ENCODE data around the gene EFNB1. TPM values are rescaled to one million over a fixed set of nuclear protein-coding genes. Genes with fewer than 3 reads are reported as not detected.
A peak's percentile ranks its signal among the peaks of the same experiment; 100 is the strongest.

Gene EFNB1
- total RNA-seq, 2 donors from 2014 or later: 4.0 to 6.6 TPM

- Mint-ChIP-seq H3K27me3 (no peaks in the 10 kb centered on the region), H3K36me3 (ENCODE audit: low read depth) (no peaks in the 10 kb centered on the region), H3K27ac (peak overlapping the region; percentile 53), H3K4me3 (no peak overlapping the region), H3K4me1 (peaks cover under 1% of the 10 kb centered on the region)
- ATAC-seq (no peak), DNase-seq (no peak)
- H3K9me3 ChIP-seq (ENCODE audit: control insufficient read depth, low read length, poor library complexity, severe bottlenecking): no peaks in the 10 kb centered on the region
Observed at GRCh38 chrX:68842781-68843581, 14.2 kb downstream of the EFNB1 start.

DNA sequence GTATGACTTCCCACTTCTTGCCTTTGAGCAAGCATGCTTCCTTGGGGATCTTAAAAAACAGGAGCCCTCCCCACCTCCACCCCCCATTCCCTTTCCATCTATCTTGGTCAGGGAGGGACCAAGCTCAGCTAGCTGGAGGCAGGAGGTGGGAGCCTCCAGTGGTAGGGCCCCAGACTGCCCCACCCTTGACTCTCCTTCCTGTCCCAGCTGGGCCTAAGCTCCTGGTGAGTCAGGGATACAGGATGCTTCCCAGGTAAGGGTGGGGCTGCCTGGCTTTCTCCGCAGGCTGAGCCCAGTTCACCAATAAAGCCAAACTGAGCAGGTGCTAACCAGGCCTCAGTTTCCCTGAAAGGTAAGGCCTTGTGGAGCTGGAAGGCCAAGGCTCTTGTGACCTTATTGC lies 15.2 kb downstream of the EFNB1 start:
- no peak for DNase-seq
- Mint-ChIP-seq H3K4me3 (no peak overlapping the region), H3K27ac (no peak overlapping the region), H3K4me1 (no peaks in the 10 kb centered on the region), H3K27me3 (no peaks in the 10 kb centered on the region), H3K36me3 (ENCODE audit: low read depth) (no peaks in the 10 kb centered on the region)
- ATAC-seq: no peak
- no peaks in the 10 kb centered on the region for H3K9me3 ChIP-seq (ENCODE audit: control insufficient read depth, low read length, poor library complexity, severe bottlenecking)

- H3K27ac Mint-ChIP-seq: no peak overlapping the region
- H3K27me3 Mint-ChIP-seq: no peaks in the 10 kb centered on the region
- no peaks in the 10 kb centered on the region for H3K36me3 Mint-ChIP-seq (ENCODE audit: low read depth)
- no peaks in the 10 kb centered on the region for H3K4me1 Mint-ChIP-seq
- DNase-seq: no peak
- no peak for ATAC-seq
- no peaks in the 10 kb centered on the region for H3K9me3 ChIP-seq (ENCODE audit: control insufficient read depth, low read length, poor library complexity, severe bottlenecking)
- H3K4me3 Mint-ChIP-seq: no peak overlapping the region
Observed at GRCh38 chrX:68844581-68844980, 15.8 kb downstream of the EFNB1 start.

DNA sequence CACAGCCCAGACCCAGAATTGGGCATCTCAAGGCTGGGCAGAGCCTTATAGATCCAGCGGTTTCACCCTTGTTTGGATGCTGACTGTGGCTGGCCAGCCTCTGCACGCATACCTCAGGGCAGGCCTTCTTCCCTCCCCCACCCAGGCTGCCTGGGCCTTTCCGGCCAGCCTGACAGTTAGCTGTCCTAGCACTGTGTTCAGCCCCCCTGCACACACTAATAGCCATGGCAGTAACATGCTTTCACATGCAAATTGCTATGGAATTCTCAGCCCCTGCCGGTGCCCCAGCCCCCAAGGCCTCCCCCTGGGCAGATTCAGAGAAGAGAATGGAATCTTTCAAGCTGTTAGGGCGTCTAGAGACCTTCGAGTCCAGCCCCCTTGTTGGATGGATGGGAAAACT lies 17.7 kb downstream of the EFNB1 start:
- Mint-ChIP-seq H3K27me3 (no peaks in the 10 kb centered on the region), H3K4me3 (no peak overlapping the region), H3K27ac (no peak overlapping the region), H3K36me3 (ENCODE audit: low read depth) (no peaks in the 10 kb centered on the region), H3K4me1 (no peaks in the 10 kb centered on the region)
- ATAC-seq (no peak), DNase-seq (no peak)
- no peaks in the 10 kb centered on the region for H3K9me3 ChIP-seq (ENCODE audit: control insufficient read depth, low read length, poor library complexity, severe bottlenecking)

GRCh38 chrX:68847172-68847571 lies 18.4 kb downstream of the EFNB1 start:
- no peak overlapping the region for H3K27ac Mint-ChIP-seq
- H3K4me3 Mint-ChIP-seq: no peak overlapping the region
- no peaks in the 10 kb centered on the region for H3K36me3 Mint-ChIP-seq (ENCODE audit: low read depth)
- ATAC-seq (no peak), DNase-seq (no peak)
- H3K9me3 ChIP-seq (ENCODE audit: control insufficient read depth, low read length, poor library complexity, severe bottlenecking): no peaks in the 10 kb centered on the region
- no peaks in the 10 kb centered on the region for H3K27me3 Mint-ChIP-seq
- H3K4me1 Mint-ChIP-seq: no peaks in the 10 kb centered on the region

GRCh38 chrX:68848189-68848940 lies 19.5 kb downstream of the EFNB1 start:
- H3K4me1 Mint-ChIP-seq: no peaks in the 10 kb centered on the region
- DNase-seq: no peak
- H3K27me3 Mint-ChIP-seq: no peaks in the 10 kb centered on the region
- H3K4me3 Mint-ChIP-seq: no peak overlapping the region
- H3K9me3 ChIP-seq (ENCODE audit: control insufficient read depth, low read length, poor library complexity, severe bottlenecking): no peaks in the 10 kb centered on the region
- H3K27ac Mint-ChIP-seq: no peak overlapping the region
- ATAC-seq: no peak
- H3K36me3 Mint-ChIP-seq (ENCODE audit: low read depth): no peaks in the 10 kb centered on the region

DNA sequence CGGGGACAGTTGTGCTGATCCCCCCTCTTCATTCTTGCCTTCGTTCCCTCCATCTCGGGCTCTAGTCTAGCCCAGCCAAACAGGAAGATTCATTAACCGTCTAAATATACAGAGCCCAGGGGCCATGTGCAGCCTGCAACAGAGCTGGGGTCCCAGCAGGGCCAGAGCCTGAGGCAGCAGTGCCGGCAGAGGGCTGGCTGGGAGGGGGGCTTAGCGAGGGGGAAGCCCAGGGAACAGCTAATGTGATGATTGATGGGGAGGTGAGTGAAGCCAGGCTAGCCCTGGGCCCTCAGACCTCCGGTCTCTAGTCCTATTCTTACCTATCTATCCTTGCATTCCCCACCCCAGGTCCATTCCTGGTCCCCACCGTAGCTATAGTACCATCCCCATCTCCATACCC lies 22.3 kb downstream of the EFNB1 start:
- H3K4me3 Mint-ChIP-seq: no peak overlapping the region
- H3K27ac Mint-ChIP-seq: no peak overlapping the region
- H3K27me3 Mint-ChIP-seq: no peaks in the 10 kb centered on the region
- H3K36me3 Mint-ChIP-seq (ENCODE audit: low read depth): no peaks in the 10 kb centered on the region
- no peaks in the 10 kb centered on the region for H3K9me3 ChIP-seq (ENCODE audit: control insufficient read depth, low read length, poor library complexity, severe bottlenecking)
- DNase-seq (no peak), ATAC-seq (no peak)
- no peaks in the 10 kb centered on the region for H3K4me1 Mint-ChIP-seq

DNA sequence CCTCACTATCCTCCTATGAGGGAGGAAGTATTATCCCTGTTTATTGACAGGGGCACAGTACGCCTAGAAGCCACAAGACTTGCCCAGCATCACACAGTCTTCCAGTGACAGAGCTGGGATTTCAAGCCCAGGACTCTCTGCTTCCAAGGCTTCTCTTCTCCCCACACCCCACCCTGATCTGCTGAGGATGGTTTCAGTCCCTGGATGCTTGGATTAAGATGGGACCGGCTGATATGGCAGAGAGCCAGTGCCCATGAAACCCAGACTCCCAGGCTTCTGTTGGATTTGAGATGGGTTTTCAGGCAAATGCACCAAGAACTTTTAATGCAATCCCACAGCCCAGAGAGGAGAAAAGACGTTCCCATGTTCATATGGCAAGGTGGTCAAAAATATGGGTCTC lies 23.2 kb downstream of the EFNB1 start:
- no peak overlapping the region for H3K27ac Mint-ChIP-seq
- peaks cover 2% of the 10 kb centered on the region for H3K4me1 Mint-ChIP-seq
- ATAC-seq: no peak
- peaks cover under 1% of the 10 kb centered on the region for H3K36me3 Mint-ChIP-seq (ENCODE audit: low read depth)
- no peaks in the 10 kb centered on the region for H3K9me3 ChIP-seq (ENCODE audit: control insufficient read depth, low read length, poor library complexity, severe bottlenecking)
- no peaks in the 10 kb centered on the region for H3K27me3 Mint-ChIP-seq
- H3K4me3 Mint-ChIP-seq: no peak overlapping the region
- DNase-seq: no peak

DNA sequence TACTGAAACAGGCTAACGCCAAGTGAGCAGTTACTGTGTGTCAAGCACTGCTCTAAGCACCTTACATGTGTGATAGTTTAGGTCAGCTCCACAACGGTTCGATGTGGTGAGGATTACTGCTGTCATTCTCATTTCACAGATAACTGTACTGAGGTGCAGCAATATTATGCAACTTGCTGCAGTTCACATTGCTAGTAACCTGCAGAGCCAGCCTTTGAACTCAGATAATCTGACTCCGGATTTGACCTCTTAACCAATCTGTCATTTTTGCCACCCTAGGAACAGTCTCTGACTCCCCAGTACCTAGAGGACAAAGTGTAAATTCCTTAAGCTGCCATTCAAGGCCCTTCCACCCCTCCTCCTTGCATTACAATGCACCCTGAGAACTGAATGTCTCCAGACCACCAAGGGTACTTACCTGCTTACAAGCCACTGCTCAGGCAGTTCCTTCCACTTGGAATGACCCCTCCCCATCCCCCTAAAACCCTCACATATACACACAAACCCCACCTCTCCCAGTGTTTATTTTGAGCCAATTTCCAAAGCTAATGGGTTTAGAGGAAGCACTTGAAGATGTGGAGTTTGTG lies 24.9 kb downstream of the EFNB1 start:
- no peaks in the 10 kb centered on the region for H3K27me3 Mint-ChIP-seq
- no peak for DNase-seq
- H3K9me3 ChIP-seq (ENCODE audit: control insufficient read depth, low read length, poor library complexity, severe bottlenecking): no peaks in the 10 kb centered on the region
- H3K27ac Mint-ChIP-seq: no peak overlapping the region
- ATAC-seq: no peak
- H3K36me3 Mint-ChIP-seq (ENCODE audit: low read depth): peaks cover 2% of the 10 kb centered on the region
- peaks cover 4% of the 10 kb centered on the region for H3K4me1 Mint-ChIP-seq
- no peak overlapping the region for H3K4me3 Mint-ChIP-seq

GRCh38 chrX:68865300-68865699 lies 36.5 kb downstream of the EFNB1 start:
- no peak overlapping the region for H3K27ac Mint-ChIP-seq
- no peak overlapping the region for H3K4me3 Mint-ChIP-seq
- ATAC-seq (no peak), DNase-seq (no peak)
- H3K36me3 Mint-ChIP-seq (ENCODE audit: low read depth): no peaks in the 10 kb centered on the region
- no peaks in the 10 kb centered on the region for H3K27me3 Mint-ChIP-seq
- H3K9me3 ChIP-seq (ENCODE audit: control insufficient read depth, low read length, poor library complexity, severe bottlenecking): no peaks in the 10 kb centered on the region
- H3K4me1 Mint-ChIP-seq: peaks cover 9% of the 10 kb centered on the region

- H3K27me3 Mint-ChIP-seq: no peaks in the 10 kb centered on the region
- H3K4me3 Mint-ChIP-seq: no peak overlapping the region
- H3K36me3 Mint-ChIP-seq (ENCODE audit: low read depth): no peaks in the 10 kb centered on the region
- no peak for DNase-seq
- no peaks in the 10 kb centered on the region for H3K9me3 ChIP-seq (ENCODE audit: control insufficient read depth, low read length, poor library complexity, severe bottlenecking)
- no peak for ATAC-seq
- no peak overlapping the region for H3K27ac Mint-ChIP-seq
- peaks cover 9% of the 10 kb centered on the region for H3K4me1 Mint-ChIP-seq
Observed at GRCh38 chrX:68865926-68866325, 37.1 kb downstream of the EFNB1 start.

GRCh38 chrX:68867458-68868112 lies 38.8 kb downstream of the EFNB1 start:
- Mint-ChIP-seq H3K4me3 (no peak overlapping the region), H3K4me1 (peaks cover 9% of the 10 kb centered on the region), H3K27me3 (no peaks in the 10 kb centered on the region), H3K36me3 (ENCODE audit: low read depth) (no peaks in the 10 kb centered on the region), H3K27ac (no peak overlapping the region)
- no peaks in the 10 kb centered on the region for H3K9me3 ChIP-seq (ENCODE audit: control insufficient read depth, low read length, poor library complexity, severe bottlenecking)
- no peak for DNase-seq
- ATAC-seq: no peak

GRCh38 chrX:68868316-68868715 lies 39.5 kb downstream of the EFNB1 start:
- ATAC-seq (no peak), DNase-seq (no peak)
- no peaks in the 10 kb centered on the region for H3K9me3 ChIP-seq (ENCODE audit: control insufficient read depth, low read length, poor library complexity, severe bottlenecking)
- peak overlapping the region; percentile 88 for H3K27ac Mint-ChIP-seq
- peaks cover 9% of the 10 kb centered on the region for H3K4me1 Mint-ChIP-seq
- H3K36me3 Mint-ChIP-seq (ENCODE audit: low read depth): no peaks in the 10 kb centered on the region
- H3K4me3 Mint-ChIP-seq: no peak overlapping the region
- H3K27me3 Mint-ChIP-seq: no peaks in the 10 kb centered on the region
